Measurements from ENCODE around the gene DDRGK1.
"Not testable (repeated sequence)": the region's sequence is repeated elsewhere in the genome, so short reads cannot be mapped to it uniquely, and the experiment has no call there.

DDRGK1 gene

GRCh38 chr20:3215359-3215917 is 11.0 kb upstream of the DDRGK1 start:
- DNase-seq (ENCODE audit: low spot score), result not testable (repeated sequence)

- no peak for DNase-seq (ENCODE audit: low spot score)
Observed at GRCh38 chr20:3213226-3213625, 8.7 kb upstream of the DDRGK1 start.

DNA sequence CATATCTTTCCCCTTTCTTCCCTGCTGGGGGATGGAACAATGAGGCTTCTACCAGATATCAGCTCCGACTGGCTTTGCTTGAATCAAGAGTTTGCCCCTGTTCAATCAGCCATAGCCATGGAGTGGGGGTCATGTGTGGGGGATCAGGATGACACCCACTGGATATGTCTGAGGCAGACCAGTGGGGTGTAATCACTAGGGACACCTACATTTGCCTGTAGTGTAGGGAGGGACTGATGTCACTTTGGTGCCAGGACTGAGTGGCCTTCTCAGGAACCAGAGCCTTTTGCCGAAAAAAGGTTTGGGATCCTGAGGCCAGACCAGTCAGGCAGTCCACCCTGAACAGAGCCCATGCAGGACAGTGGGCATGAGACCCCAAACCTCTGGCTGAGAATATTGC is 5.9 kb upstream of the DDRGK1 start:
- no peak for DNase-seq (ENCODE audit: low spot score)

GRCh38 chr20:3209946-3210317 is 5.5 kb upstream of the DDRGK1 start:
- DNase-seq (ENCODE audit: low spot score), result no peak

- DNase-seq (ENCODE audit: low spot score), result peak; percentile 69
Observed at GRCh38 chr20:3209257-3209945, 4.9 kb upstream of the DDRGK1 start, which contains the start of gene ITPA. TSS of gene ITPA (plus strand) at chr20:3209498. CDS start at chr20:3209552, 54 bp downstream.

DNA sequence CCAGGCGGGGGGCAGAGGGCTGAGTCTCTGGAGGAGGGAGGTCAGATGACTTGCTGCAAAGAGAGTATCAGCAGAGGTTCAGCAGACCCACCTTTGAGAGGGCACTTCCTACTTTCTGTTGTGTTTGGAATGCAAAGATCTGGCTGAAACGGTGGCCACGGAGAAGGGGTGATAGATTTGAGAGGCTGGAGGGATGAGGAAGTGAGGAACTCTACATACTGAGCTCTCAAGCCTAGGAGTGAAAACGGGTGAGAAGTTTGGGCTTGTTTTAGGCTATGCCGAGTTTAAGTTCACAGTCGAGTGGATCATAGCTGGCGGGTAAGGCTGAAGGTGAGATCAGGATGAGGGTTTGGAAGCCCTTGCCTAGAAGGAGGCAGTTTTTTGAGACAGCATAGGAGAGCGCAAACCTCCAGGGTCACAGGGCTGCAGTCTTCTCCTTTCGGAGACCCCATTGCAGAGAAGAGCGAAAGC is 4.3 kb upstream of the DDRGK1 start:
- DNase-seq (ENCODE audit: low spot score), result no peak

GRCh38 chr20:3203315-3204123 is 963 bp downstream of the DDRGK1 start:
- peak; percentile 52 for DNase-seq (ENCODE audit: low spot score)

DNA sequence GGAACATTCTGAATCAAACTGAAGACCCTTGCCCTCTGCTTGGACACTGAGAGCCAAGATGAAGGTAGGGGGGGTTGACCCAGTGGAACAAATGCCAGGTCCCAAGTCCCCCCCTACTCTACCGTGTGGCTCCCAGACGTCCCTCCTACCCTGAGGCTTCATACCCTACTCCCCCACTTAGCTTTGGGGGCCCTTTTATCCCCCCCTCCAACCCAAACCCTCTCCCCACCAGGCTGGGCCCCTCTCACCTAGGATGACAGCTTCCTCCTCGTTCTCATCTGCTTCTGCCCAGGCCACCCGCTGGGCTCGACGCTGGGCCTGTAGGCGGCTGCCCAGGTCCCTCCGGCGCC is 1.5 kb downstream of the DDRGK1 start:
- DNase-seq (ENCODE audit: low spot score), result no peak

DNA sequence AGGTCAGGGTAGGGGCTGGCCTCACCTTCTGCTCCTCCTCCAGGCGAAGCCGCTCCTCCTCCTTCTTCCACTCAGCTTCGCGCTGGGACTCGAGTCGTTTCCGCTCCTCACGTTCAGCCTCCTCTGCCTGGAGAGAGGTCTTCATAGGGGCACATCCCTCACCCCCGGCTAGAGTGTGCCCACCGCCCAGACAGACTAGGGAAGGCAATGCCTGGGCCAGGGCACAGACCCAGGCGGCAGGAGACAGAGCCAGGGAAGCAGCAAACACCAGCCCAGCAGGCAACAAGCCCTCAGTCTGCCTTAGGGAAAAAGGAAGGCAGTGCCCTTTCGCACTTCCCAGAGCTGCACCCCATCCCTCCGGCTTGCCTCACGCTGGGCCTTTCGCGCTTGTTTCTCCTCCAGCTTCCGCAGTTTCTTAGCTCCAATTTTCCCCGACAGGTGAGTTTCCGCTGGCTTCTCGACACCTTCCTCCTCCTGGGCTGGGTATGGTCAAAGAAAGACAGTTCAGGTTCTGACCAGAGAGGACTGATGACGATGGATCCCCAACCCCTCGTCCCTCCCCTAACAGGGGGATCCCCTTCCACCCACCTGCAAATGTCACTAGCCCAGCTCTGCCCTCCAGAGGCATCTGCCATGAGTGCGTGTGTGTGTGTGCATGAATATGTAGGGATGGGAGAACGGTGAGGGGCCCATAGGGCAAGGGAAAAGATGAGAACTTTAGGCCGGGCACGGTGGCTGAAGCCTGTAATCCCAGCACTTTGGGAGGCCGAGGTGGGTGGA is 4.3 kb downstream of the DDRGK1 start:
- no peak for DNase-seq (ENCODE audit: low spot score)

DNA sequence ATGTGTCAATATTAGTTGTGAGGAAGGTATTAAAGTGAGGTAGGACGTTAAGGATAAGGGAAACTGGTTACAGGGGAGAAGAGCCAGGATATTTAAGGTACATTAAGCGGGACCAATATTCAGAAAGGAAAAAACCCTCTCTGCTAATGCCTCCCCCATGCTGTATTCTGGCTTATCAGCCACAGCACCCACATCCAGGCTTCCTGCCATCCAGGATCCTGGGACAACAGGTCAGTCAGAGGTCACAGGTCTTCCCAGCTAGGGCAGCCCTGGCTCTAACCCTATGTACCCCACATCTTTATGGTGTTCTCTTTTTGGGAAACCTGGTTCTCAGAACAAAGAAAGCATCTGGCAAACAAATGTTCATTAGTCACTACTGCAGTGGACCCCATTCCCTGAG is 5.3 kb downstream of the DDRGK1 start:
- no peak for DNase-seq (ENCODE audit: low spot score)

DNA sequence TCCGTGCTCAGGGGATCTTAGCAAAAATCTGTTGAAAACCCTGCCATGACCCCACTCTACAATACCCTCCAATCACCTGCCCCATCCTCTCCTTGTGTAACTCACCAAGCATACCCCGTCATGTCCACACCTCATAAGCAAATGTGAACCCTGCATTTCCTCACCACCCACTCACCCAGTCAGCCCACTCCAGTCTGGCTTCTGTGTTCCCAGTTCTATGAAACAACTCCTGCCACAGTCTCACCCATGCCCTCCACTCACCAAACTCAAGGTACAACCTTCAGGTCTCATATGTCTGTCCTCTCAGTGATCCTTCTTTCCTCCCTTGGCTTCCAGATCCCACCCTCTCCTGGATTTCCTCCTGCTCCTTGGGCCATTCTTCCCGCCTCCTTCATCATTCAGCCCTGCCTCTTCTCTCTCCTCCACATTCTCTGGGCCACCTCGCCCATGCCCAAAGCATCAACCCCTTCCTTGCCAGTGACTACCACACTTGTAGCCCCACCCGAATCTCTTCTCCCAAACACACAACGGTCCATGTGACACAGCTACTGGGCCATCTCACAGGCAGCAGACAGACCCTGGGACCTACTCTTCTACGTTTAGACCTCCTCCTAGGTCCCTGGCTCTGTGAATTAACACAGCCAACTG is 8.8 kb downstream of the DDRGK1 start:
- DNase-seq (ENCODE audit: low spot score), result no peak

DNA sequence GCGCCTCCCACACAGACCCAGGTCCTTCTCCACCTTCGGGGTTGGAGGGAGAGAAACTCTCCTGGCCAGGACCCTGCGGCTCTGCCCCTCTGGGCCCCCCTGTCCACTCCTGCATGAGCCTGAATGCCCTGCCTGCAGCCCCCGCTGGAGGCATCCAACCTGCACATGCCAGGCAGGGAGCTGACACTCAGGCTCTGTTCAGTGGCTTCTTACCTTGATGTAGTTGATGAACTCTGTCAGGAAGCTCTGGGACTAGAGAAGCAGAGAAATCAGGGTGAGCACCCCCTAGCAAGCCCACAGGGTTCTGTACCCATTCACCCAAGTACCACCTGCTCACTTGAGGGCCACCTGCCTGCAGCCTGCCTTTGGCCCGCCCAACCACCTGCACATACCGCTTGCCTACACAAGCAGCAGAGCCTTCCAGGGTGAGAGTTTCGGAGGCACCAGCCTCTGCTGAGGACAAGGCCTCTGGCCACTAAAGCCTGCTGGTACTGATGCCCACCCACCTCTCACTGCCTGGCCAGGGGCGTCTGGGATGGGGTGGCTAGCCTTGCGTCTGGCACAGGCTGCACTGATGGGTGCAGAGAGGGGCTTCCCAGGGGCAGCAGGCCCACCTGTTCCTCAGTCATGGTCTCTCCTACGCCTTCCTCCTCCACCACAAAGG is 9.7 kb downstream of the DDRGK1 start:
- no peak for DNase-seq (ENCODE audit: low spot score)

DNA sequence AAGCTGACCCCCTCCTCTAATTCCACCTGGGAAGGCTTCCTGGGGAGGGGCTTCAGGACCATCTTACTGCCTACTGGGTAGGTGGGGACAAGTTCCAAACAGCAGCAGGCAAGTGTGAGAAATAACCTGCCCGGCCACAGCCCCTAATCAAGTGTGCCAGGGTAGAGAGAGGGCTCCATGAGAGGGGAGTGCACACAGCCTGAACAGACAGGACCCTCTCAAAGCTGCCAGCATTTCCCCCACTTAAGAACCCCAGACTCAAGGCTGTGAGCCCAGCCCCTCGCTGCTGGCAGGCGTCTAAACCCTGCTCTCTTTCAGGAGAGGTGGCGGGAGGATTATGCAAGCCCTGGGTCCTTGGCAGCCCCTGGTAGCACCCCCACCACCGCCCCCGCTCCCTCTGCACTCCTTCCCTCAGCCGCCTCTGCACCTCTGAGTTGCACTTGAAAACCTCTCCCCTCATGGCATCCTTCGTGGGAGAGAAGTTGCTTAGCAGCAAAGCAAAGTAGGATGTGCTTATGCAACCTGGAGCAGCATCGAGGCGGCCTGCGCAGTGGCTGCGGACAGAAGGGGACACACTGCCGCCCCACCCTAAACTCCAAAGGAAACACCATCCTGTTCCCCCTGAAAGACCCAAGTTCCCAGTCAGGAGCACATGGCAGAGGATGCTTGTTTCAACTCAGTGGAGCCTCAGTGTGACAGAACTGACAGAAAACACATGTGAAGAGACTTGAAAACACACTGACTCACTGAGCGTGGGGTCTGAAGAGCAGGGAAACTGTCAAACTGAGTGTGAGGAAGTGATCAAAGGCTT is 10.5 kb downstream of the DDRGK1 start:
- no peak for DNase-seq (ENCODE audit: low spot score)

DNA sequence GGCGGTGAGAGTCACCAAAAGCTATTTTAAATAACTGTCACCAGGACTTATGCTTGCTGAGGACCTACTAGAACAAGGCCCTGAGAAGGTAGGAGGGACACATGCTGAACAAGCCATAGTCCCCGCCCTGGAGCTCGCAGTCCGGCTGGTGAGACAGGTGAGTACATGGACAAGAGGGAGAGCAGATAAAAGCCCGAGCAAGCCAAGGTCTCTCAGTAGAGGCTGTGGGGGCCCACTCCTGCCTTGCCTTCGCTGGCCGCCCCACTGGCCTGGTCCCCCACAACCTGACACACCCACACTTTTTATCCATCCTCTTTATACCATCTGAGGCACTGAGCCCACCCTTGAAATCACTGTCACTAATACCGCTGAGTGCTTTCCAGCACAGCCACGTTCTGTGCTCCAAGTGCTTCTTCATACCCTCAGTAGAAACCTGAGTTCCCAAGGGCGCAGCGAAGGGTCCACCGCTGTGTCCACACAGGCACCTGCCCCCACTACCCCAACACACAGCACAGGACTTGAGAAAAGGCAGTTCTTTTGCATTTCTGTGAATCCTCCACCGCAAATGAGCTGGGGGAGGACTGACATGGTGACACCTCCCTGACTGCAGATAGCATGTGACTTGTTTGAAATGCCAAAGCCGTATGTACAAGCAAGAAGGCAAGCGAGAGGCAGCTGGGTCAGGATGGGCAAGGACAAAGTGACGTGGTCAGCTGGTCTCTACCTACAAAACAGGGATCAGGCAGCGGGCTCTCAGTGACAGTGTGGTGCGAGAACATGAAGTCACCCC is 12.1 kb downstream of the DDRGK1 start:
- DNase-seq (ENCODE audit: low spot score), result no peak

- DNase-seq (ENCODE audit: low spot score), result no peak
Observed at GRCh38 chr20:3190681-3191111, 13.8 kb downstream of the DDRGK1 start.

DNA sequence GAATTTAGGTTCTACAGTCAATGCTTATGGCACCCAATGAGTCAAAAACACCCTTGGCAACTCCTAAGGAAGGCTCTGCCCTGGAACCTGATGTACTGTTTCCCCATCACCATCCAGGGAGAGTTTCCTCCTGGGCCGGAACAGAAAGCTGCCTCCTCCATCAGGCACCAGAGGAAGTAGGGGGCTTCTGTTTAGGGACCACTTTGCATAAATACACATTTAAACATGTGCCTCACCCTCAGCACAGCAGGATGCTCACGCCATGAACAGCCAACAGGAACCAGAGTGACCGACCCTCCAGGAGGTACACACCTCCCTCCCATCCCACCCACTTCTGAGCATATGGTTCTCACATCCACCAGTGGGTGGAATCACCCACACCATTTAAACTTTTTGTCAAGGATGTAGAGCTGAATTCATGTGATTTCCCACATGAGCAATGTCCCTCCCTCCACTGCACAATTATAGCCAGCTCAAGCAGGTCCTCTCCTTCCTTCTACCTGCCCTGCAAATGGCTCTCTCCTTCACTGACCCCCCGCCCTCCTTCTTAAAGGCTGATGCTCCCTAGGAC is 14.8 kb downstream of the DDRGK1 start:
- no peak for DNase-seq (ENCODE audit: low spot score)

DNA sequence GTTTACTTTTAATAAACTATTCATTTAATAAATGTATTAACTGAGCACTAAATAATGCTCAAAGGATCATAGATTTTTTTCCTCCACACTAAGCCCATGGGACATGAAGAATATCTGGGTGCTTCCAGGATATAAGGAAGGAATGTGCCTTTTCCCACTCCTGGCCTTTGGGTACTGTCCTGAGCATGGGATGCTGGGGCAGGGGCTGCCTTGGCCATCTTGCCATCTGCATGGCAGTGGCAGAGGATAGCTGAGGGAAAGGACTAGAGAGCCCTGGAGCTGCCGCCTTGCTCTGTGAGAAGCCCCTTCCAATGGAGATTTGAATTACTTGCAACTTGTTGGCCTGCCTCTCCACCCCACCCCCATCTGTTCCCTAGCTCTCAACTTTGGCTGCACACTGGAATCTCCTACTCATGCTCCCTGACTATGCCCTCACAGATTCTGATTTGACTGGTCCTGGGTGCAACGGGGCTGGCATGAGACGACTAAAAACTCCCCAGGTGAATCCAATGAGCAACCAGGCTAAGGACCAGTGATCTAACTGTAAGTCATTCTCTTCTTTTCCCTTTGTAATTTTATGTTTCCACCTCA is 15.6 kb downstream of the DDRGK1 start:
- DNase-seq (ENCODE audit: low spot score), result no peak

- DNase-seq (ENCODE audit: low spot score), result not testable (repeated sequence)
Observed at GRCh38 chr20:3187861-3188260, 16.6 kb downstream of the DDRGK1 start.
